Hematopoietic multipotent progenitor cell treated with erythropoietin and hydrocortisone succinate and interleukin-3 and kit ligand, for 8 days (in vitro differentiated cells): ENCODE data around the gene TP63.
A peak's percentile ranks its signal among the peaks of the same experiment; 100 is the strongest.
"Not testable (repeated sequence)": the region's sequence is repeated elsewhere in the genome, so short reads cannot be mapped to it uniquely, and the experiment has no call there.

Source experiments
- DNase-seq: peaks from one replicate; pipeline ENCODE4 v3.0.0-alpha.2; 2015

The TP63 gene

GRCh38 chr3:189626286-189626685 lies 4.9 kb upstream of the TP63 start:
- no peak for DNase-seq

- no peak for DNase-seq
Observed at GRCh38 chr3:189629803-189630455, 1.3 kb upstream of the TP63 start.

- DNase-seq = no peak
Observed at GRCh38 chr3:189630767-189631372, 319 bp upstream of the TP63 start.

- no peak for DNase-seq
Observed at GRCh38 chr3:189631409-189631808, 220 bp downstream of the TP63 start.

- DNase-seq = no peak
Observed at GRCh38 chr3:189632242-189632641, 1.1 kb downstream of the TP63 start.

GRCh38 chr3:189635339-189635738 lies 4.2 kb downstream of the TP63 start:
- DNase-seq = no peak

- no peak for DNase-seq
Observed at GRCh38 chr3:189636048-189636447, 4.9 kb downstream of the TP63 start.

- no peak for DNase-seq
Observed at GRCh38 chr3:189637750-189638149, 6.6 kb downstream of the TP63 start.

GRCh38 chr3:189638276-189639031 lies 7.3 kb downstream of the TP63 start:
- DNase-seq = no peak

- DNase-seq = no peak
Observed at GRCh38 chr3:189641776-189642175, 10.6 kb downstream of the TP63 start.

- DNase-seq = no peak
Observed at GRCh38 chr3:189646853-189647542, 15.8 kb downstream of the TP63 start.

- peak; percentile 27 for DNase-seq
Observed at GRCh38 chr3:189652042-189652441, 20.9 kb downstream of the TP63 start.

GRCh38 chr3:189655617-189656016 lies 24.4 kb downstream of the TP63 start:
- DNase-seq = no peak

GRCh38 chr3:189659571-189659970 lies 28.4 kb downstream of the TP63 start:
- DNase-seq = no peak

GRCh38 chr3:189664311-189664710 lies 33.1 kb downstream of the TP63 start:
- no peak for DNase-seq

- not testable (repeated sequence) for DNase-seq
Observed at GRCh38 chr3:189672346-189672745, 41.2 kb downstream of the TP63 start.

- DNase-seq = no peak
Observed at GRCh38 chr3:189673535-189673934, 42.3 kb downstream of the TP63 start.

GRCh38 chr3:189674249-189674913 lies 43.2 kb downstream of the TP63 start:
- no peak for DNase-seq

GRCh38 chr3:189677667-189678066 lies 46.5 kb downstream of the TP63 start:
- DNase-seq = no peak

GRCh38 chr3:189680723-189681122 lies 49.5 kb downstream of the TP63 start:
- no peak for DNase-seq

GRCh38 chr3:189683546-189684255 lies 52.5 kb downstream of the TP63 start:
- no peak for DNase-seq

GRCh38 chr3:189684317-189684716 lies 53.1 kb downstream of the TP63 start:
- DNase-seq = no peak
